ENCODE results near the gene NAPEPLD.

- TF ChIP-seq CTCF (conservative IDR thresholded peaks at IDR 0.05) (no peak), EZH2 (IDR thresholded peaks at IDR 0.05; ENCODE audit: low read depth) (no peak)
Measured at GRCh38 chr7:103154042-103154441, 5.1 kb upstream of the NAPEPLD start.

Data from PC-9 (cell line).